SIG-M5 treated with dmso at 0.1 percent for 504 hours (cell line): ENCODE measurements around the gene CFL2.
"Not testable (repeated sequence)": the region's sequence is repeated elsewhere in the genome, so short reads cannot be mapped to it uniquely, and the experiment has no call there.

Experiments
- DNase-seq: peaks from one replicate; lab custom pipeline; 2025; ENCODE audit not compliant: unreplicated experiment; lab: John Stamatoyannopoulos, UW

CFL2 gene

DNA sequence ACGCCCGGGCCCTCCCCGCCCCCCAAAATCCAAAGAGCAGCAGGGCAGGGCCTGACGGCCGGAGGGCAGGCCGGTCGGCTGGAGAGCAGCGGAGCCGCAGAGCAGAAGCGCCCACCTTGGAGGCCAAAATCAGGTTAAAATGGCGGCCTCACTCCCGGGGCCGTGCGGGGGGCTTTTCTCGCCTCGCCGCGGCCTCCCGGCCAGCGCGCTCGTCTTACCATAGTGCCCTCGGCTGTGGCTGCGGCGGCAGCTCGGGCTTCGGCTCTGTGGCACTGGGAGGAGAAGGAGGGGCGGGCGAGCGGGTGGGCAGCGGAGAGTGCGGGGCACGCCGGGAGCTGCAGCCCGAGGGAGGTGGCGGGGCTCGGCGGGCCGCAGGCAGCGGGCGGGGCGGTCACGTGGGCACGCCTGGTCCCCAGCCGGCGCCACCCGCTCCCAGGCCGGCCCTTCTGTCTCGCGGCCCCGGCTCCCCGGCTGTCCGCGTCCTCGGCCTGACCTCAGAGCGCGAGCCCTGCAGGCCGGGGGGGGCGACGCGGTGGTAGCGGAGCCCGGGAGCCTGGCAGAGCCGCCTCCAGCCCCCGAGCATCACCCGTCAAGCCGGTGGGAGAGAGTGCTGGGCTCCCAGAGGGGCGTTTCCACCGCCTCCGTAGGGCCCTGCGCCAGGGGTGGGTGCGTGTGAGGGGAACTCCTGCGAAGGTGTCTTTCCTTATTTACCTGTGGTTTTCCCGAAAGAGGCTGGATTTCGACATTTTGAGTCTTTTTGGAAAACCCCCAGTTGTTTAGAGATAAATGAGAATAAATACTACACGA is at the start of gene CFL2:
Gene CFL2, minus strand, starts transcription at position 274 of the 807 bp plus-strand sequence. Its CDS starts 53 bp downstream, at position 221.
- DNase-seq: peak; percentile 64

DNA sequence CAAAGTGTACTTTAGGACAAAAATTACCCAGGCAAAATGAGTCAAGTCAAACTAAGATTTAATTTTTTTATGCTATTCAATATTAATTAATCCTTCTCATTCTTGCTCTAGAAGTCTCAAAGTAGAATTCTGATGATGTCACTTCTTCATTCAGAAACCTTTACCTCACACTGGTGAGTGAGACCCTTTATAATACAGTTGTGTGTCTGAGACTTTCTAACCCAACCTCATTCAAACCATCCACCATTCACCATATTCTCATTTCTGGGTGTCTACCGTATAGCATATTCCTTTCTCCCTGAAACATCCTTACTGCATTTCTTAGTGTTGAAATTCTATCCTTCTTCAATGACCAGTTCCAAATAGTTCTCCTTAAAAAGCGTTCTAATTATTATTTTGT is 40.8 kb upstream of the CFL2 start:
- no peak for DNase-seq

GRCh38 chr14:34754687-34755086 is 40.3 kb upstream of the CFL2 start:
- no peak for DNase-seq

- DNase-seq: no peak
These were observed 36.3 kb upstream of the CFL2 start for GRCh38 chr14:34750670-34751069.

- no peak for DNase-seq
These were observed 35.8 kb upstream of the CFL2 start for GRCh38 chr14:34750233-34750632.

GRCh38 chr14:34749408-34749807 is 35.0 kb upstream of the CFL2 start:
- no peak for DNase-seq

DNA sequence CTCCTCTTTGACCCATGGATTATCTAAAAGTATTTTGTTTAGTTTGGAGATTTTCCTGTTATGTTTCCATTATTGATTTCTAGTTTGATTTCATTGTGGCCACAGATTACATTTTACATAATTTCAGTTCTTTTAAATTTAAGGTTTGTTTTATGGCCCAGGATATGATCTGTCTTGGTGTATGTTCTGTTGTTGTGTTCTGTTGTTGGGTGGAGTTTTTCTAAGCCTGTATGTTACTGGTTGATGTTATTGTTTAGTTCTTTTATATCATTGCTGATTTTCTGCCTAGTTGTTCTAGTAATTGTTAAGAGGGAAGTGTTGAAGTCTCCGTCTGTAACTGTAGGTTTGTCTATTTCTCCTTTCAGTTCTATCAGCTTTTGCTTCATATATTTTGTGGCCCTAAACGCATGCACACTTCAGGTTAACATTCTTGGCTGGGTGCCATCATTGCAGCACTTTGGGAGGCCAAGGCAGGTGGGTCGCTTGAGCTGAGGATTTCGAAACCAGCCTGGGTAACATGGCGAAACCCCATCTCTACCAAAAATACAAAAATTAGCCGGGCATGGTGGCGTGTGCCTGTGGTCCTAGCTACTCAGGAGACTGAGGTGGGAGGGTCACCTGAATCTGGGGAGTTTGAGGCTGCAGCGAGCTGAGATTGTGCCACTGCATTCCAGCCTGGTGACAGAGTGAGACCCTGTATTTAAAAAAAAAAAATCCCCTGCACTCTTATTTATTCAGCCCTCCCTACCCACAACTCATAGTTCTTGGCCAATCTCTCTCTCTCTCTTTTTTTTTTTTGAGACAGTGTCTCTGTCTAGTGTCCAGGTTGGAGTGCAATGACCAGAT is 28.1 kb upstream of the CFL2 start:
- peak; percentile 8 for DNase-seq

GRCh38 chr14:34741840-34742239 is 27.4 kb upstream of the CFL2 start:
- DNase-seq: no peak

DNA sequence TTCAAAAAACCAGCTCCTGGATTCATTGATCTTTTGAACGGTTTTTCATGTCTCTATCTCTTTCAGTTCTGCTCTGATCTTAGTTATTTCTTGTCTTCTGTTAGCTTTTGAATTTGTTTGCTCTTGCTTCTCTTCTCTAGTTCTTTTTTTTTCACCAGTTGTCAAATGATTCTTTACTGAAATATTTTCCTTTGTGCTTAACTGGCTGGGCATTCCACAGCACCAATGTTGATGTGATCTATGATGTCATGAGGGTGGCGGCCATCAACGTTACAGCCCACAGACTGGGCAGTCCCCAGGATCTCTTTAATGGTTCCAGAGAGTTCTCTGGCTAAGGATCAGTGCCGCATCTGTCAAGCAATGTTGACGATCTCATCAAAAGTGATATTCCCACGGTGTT is 25.7 kb upstream of the CFL2 start:
- not testable (repeated sequence) for DNase-seq

- DNase-seq: not testable (repeated sequence)
These were observed 22.7 kb upstream of the CFL2 start for GRCh38 chr14:34737079-34737478.

GRCh38 chr14:34733245-34733644 is 18.9 kb upstream of the CFL2 start:
- DNase-seq: peak; percentile 8

DNA sequence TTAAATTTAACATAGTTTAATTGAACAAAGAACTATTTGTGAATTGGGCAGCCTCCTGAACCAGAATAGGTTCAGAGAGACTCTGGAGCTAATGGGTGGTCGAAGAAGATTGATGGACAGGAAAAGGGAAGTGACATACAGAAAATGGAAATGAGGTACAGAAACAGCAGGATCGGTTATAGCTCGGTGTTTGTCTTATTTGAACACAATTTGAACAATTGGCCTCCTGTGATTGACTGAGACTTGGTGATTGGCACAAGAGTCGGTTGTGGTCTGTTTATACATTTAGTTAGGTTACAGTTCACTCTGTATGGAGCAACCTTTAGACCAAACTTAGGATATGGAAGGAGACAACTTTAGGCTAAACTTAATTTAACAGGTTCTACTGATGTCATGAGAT is 18.4 kb upstream of the CFL2 start:
- DNase-seq: peak; percentile 9

DNA sequence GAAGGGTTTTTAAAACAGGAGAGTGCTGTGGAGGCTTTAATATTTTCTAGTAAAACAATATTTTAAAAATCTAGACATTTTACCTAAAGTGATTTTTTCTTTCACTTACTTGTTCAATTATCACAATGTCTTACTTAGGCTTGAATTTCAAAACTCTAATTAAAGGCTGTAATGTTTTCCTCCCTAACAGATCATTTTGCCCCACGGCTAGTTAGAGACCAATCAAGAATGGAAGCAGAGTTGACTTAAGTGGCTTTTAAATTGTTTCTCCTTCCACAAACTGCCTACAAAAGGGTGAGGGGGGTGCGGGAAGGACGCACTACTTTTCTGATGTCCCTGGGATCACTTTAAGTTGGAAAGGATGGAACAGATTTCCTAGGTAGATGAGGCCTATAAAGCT is 9.5 kb upstream of the CFL2 start:
- no peak for DNase-seq

DNA sequence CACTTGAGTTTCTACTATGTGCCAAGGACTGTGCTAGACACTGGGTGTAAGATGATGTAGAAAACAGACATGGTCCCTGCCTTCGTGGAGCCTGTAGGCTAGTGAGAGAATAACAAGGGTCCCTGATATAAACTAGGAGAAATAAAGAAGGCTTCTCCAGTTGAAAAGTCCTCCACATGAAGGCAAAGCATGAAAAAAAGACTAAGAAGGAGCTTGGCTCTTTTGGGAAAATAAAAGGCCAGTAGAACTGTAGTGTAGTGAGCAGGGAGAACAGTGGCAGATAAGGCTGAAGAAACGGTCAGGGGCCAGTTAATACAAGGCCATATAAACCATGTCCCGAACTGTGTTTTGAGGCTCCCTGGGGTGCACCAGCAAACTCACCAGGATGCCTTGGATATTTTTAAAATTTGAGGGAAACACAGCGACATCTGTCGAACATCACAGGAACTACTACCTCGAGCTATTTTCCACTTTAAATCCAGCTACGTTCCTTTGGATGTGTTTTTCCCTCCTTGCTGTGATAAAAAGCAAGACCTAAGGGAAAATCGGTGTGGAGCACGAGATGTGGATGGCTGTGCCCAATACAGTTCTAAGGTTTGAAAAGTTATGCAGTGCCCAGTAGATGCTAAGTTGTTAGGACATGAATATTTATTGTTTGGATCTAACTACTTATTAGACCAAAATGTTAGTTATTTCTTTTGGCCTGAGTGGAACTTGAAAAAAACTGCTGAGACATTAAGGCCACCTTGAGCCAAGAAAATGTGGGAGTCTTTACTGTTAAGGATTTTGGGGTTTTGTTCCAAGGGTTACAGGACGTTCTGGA is 8.5 kb upstream of the CFL2 start:
- peak; percentile 56 for DNase-seq

GRCh38 chr14:34721129-34721528 is 6.7 kb upstream of the CFL2 start:
- DNase-seq: no peak

- no peak for DNase-seq
These were observed 4.4 kb upstream of the CFL2 start for GRCh38 chr14:34718750-34719304.

DNA sequence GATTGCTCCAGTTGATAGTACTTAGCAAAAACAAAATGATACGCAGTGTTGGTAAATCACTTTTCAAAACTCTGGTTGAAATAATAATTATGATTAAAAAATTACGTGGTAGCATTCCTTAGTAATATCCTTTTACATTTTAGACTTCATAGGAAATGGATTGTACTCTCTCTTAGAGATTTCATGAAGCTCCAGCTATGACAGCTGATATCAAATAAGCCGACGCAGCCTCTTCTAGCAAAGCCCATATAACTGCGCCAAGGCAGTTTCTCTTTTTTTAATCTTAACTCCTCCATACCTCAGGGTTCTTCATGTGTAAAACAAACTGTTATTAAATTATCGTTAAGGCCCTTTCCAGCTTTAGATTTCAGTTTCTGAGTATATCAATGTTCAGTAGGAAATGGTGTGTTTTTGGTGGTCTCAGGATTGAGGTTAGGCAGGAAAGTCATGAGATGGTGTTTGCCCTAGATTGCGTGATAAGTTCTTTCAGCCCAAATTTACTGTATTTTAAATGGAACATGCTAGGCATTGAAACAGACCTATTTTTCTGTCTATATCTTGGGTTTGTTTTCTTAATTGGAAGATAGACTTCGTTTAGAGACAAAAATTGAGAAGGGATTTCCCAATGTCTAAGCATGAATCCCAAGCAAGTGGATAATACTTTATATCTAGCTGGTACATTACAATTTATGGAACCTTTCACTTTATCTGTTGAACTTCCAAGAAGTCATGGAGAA is 902 bp upstream of the CFL2 start:
- DNase-seq: no peak

DNA sequence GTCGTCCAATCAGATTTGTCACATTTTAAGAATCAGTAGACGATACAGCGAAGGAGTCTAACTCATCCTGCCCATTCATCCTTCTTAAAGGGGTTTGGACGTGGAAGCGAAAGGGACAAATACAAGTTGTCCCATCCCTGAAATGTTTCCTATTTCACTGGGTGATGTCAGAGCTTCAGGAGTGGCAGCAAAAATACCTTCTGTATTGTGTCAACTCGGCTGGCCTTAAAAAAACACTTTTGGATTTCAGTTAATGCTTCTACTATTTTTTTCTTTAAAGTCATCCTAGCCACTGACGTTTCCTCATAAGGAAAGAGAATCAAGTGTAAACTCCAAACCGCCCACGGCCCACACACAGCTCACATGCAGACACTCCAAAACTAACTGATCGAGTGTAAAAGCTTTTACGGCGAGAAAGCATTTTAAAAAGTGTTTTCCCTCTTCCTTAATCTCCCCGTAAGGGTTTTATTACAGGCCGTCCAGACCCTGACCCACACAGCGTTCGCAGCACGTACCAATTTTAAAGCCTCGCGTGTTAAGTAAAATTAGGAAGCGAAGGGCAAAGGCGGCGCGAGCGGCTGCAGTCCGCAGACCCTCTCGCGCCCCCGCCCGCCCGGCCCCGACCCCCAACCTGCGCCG is 593 bp downstream of the CFL2 start:
- peak; percentile 34 for DNase-seq

- DNase-seq: no peak
These were observed 1.2 kb downstream of the CFL2 start for GRCh38 chr14:34713122-34713680.
